Skeletal muscle satellite cell (primary cell): ENCODE data around the gene TXK. TPM values are rescaled to one million over a fixed set of nuclear protein-coding genes. Genes with fewer than 3 reads are reported as not detected.
A peak's percentile ranks its signal among the peaks of the same experiment; 100 is the strongest.

Experiments
- H3K27me3 ChIP-seq: 2 replicates; pipeline ENCODE4 v1.7.0; 2013; ENCODE audit warnings: low read length; ENCODE audit not compliant: control insufficient read depth, insufficient read depth
- H3K36me3 ChIP-seq: 2 replicates; pipeline ENCODE4 v1.7.0; 2013; ENCODE audit warnings: mild to moderate bottlenecking, control low read depth, low read length; ENCODE audit not compliant: insufficient read depth
- H3K4me1 ChIP-seq: 2 replicates; pipeline ENCODE4 v1.7.0; 2013; ENCODE audit warnings: low read length; ENCODE audit not compliant: control insufficient read depth, insufficient read depth
- H3K4me2 ChIP-seq: 2 replicates; pipeline ENCODE4 v1.7.0; 2013; ENCODE audit warnings: mild to moderate bottlenecking, low read length
- H3K4me3 ChIP-seq: 2 replicates; pipeline ENCODE4 v1.7.0; 2013; ENCODE audit warnings: low read length
- H3K9ac ChIP-seq: 2 replicates; pipeline ENCODE4 v1.7.0; 2013; ENCODE audit warnings: mild to moderate bottlenecking, low read depth, low read length, moderate library complexity
- H3K9me3 ChIP-seq: replicated peaks from 2 replicates; pipeline ENCODE4 v1.7.0; 2013; ENCODE audit warnings: mild to moderate bottlenecking, control low read depth, low read length
- small RNA-seq: library from RNA; depleted of rRNA; stranded (forward); fragments of <200 nt; gene quantifications from one replicate; pipeline ENCODE3, GENCODE V24; 2012

Gene TXK

GRCh38 chr4:48030470-48030869 lies 103.6 kb downstream of the TXK start:
- Histone ChIP-seq H3K4me2 (no peak overlapping the region), H3K9me3 (no peaks in the 10 kb centered on the region), H3K9ac (no peak overlapping the region), H3K27me3 (no peaks in the 10 kb centered on the region), H3K36me3 (no peaks in the 10 kb centered on the region), H3K4me3 (no peak overlapping the region), H3K4me1 (no peaks in the 10 kb centered on the region)

GRCh38 chr4:48028696-48029095 lies 105.4 kb downstream of the TXK start:
- no peak overlapping the region for H3K4me2 ChIP-seq
- H3K4me3 ChIP-seq, result no peak overlapping the region
- no peaks in the 10 kb centered on the region for H3K27me3 ChIP-seq
- H3K9ac ChIP-seq, result no peak overlapping the region
- no peaks in the 10 kb centered on the region for H3K4me1 ChIP-seq
- H3K9me3 ChIP-seq, result no peaks in the 10 kb centered on the region
- H3K36me3 ChIP-seq, result no peaks in the 10 kb centered on the region

DNA sequence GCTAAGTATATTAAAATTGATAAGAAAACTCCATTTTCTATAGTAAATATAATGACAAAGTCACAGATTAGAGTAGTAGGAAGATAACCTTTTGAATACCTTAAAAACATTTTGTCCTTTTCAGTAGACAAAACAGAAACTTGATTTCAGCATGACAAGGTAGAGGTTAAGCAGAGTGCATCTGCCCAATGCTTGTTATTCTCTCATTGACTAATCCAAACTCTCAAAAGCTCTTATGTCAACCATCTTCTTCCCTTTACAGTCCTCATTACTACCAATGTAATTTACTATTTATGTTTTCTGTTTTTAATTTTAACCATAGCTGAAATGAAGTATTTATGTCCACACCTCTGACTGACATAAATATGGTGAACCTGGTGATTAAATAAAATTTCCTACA lies 106.4 kb downstream of the TXK start:
- Histone ChIP-seq H3K9ac (no peak overlapping the region), H3K4me1 (no peaks in the 10 kb centered on the region), H3K4me3 (no peak overlapping the region), H3K4me2 (no peak overlapping the region), H3K36me3 (no peaks in the 10 kb centered on the region), H3K9me3 (no peaks in the 10 kb centered on the region), H3K27me3 (no peaks in the 10 kb centered on the region)

- H3K27me3 ChIP-seq, result peaks cover 10% of the 10 kb centered on the region
- no peak overlapping the region for H3K4me2 ChIP-seq
- H3K4me1 ChIP-seq, result no peaks in the 10 kb centered on the region
- H3K4me3 ChIP-seq, result no peak overlapping the region
- no peaks in the 10 kb centered on the region for H3K36me3 ChIP-seq
- H3K9me3 ChIP-seq, result no peaks in the 10 kb centered on the region
- no peak overlapping the region for H3K9ac ChIP-seq
Measured at GRCh38 chr4:48025005-48025404, 109.0 kb downstream of the TXK start.

DNA sequence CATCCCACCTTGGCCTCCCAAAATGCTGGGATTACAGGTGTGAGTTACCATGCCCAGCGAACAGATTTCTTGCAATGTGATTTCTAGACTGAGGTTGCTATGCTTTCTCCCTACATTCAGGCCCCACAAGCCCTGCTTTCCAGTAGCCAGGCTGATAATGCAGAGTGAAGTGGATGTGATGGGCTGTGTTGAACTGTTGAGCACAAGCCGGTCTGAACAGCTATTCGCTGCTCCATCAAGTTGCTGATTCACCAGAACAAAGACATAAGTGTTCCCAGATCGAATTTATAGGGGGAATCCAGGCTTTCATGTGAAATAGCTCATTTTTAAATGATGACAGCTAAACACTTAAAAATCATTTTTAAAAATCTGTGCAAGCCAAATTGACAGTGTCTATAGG lies 109.5 kb downstream of the TXK start:
- no peaks in the 10 kb centered on the region for H3K36me3 ChIP-seq
- no peaks in the 10 kb centered on the region for H3K9me3 ChIP-seq
- no peaks in the 10 kb centered on the region for H3K4me1 ChIP-seq
- peaks cover 14% of the 10 kb centered on the region for H3K27me3 ChIP-seq
- H3K4me2 ChIP-seq, result no peak overlapping the region
- H3K4me3 ChIP-seq, result no peak overlapping the region
- no peak overlapping the region for H3K9ac ChIP-seq

DNA sequence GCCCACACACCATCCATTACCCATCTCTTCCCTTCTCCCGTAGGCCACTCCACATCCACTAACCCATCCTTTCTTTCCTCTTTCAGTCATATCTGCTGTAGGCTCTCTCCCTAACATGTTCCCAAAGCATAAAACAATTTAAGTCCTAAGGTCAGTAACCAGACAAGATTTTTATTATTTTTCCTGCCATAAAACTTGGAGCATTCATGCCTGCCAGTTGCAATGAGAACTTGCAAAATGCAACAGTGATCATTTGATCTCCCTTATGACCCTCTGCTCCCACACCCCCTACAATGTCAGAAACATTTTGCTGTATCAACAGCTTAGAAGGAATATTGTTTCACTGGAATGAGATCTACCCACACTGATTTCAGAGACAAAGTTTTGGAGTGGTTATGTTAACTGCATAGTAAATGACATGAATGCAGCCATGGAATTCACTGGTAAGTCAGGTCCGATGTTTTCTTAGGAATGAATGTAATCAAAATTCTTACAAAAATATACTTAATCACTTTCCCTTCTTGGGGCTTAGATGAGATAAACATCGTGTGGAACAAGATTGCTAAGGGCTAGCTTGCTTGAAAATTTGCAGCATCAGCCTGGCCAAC lies 111.8 kb downstream of the TXK start:
- peaks cover 28% of the 10 kb centered on the region for H3K27me3 ChIP-seq
- H3K9ac ChIP-seq, result no peak overlapping the region
- H3K4me1 ChIP-seq, result no peaks in the 10 kb centered on the region
- H3K9me3 ChIP-seq, result no peaks in the 10 kb centered on the region
- H3K36me3 ChIP-seq, result no peaks in the 10 kb centered on the region
- H3K4me2 ChIP-seq, result no peak overlapping the region
- H3K4me3 ChIP-seq, result no peak overlapping the region

DNA sequence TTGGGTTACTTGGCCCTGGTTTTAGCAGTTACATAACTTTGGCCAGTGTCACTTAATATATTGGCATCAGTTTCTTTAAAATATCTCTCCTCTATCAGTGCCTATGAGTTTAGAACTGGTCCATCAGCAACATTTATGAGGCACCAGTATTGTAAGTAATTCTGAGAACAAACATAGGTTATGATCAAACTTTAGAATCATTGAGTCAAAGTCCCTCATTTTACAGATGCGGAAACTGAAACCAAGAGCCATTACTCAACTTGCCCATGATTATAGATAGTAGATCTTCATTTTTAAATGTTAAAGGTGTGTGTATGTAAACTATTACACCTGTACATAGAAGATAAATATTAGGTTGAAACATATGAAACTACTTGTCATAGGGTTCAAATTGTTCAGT lies 113.0 kb downstream of the TXK start:
- Histone ChIP-seq H3K4me3 (no peak overlapping the region), H3K27me3 (peaks cover 31% of the 10 kb centered on the region), H3K9ac (no peak overlapping the region), H3K9me3 (no peaks in the 10 kb centered on the region), H3K4me2 (no peak overlapping the region), H3K36me3 (no peaks in the 10 kb centered on the region), H3K4me1 (peaks cover 9% of the 10 kb centered on the region)

DNA sequence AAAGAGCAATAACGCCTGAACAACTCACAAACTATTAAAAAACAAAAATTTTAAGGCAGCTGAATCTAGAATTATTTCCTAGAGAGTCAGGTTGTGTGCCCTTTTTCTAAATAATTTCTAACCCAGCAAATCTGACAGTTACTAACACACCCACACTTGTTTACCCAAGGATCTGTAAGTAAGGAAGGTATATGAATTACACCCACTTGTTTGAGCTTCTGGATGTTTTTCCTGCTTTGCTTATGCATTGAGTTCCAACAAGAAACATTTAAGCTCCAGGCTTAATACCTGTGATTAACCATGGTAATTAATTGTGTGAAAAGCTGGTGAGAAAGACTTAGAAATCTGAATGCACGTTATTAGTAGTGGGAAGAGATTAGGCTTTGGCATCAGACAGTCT lies 115.9 kb downstream of the TXK start:
- no peaks in the 10 kb centered on the region for H3K36me3 ChIP-seq
- peaks cover 10% of the 10 kb centered on the region for H3K4me1 ChIP-seq
- H3K27me3 ChIP-seq, result peaks cover 31% of the 10 kb centered on the region
- H3K4me3 ChIP-seq, result no peak overlapping the region
- H3K9me3 ChIP-seq, result no peaks in the 10 kb centered on the region
- no peak overlapping the region for H3K4me2 ChIP-seq
- H3K9ac ChIP-seq, result no peak overlapping the region

GRCh38 chr4:48017108-48017571 lies 116.9 kb downstream of the TXK start:
- Histone ChIP-seq H3K9ac (peak overlapping the region; percentile 70), H3K27me3 (peaks cover 27% of the 10 kb centered on the region), H3K4me2 (peak overlapping the region; percentile 100), H3K4me3 (peak overlapping the region; percentile 82), H3K4me1 (peaks cover 10% of the 10 kb centered on the region), H3K36me3 (no peaks in the 10 kb centered on the region), H3K9me3 (no peaks in the 10 kb centered on the region)

Small RNA genes lying within 50 kb of the gene (small RNA-seq; reads per million reads assigned to genes)
- gene RF00019 (not detected), gene RF00026 (not detected), gene RNU6-838P (not detected)
